Body of pancreas (tissue), 4 donors: Measurements from ENCODE around the gene BAG3.

Source experiments
- POLR2A ChIP-seq, 3 donors: fragments of 450-650 bp; IDR thresholded peaks; one replicate each; pipeline ENCODE4 v1.6.1; 2016; ENCODE audit warnings: antibody characterized with exemption in 3 of 3, mild to moderate bottlenecking in 2 of 3
- TF ChIP-seq, protein P1 (sequence below), 7 experiments: fragments of 450-650 bp in 4 of 7; fragments of 200-600 bp in 3 of 7; sonication (generic) in 3 of 7; IDR thresholded peaks; one replicate each; pipeline ENCODE4 v1.5.1; 2016 to 2019; ENCODE audit warnings: antibody characterized with exemption in 7 of 7

DNA sequence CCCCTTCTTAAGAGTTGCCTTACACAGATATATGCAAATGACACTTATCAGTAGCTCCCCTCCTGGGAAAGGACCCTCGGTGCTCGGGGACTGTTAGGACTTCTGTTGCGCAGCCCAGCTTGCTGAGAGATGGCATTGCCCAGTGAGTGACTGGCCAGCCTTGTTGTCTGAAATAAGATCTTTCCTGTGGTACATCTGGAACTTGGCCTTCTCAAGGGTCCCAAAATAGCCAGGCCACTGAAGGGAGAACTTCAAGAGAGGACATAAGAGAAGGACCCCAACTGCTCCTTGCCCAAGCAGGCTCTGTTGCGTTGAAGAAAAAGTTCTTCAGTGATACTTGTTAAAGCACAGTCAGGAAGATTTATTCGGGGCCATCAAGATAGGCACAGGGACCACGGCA lies 17.3 kb downstream of the BAG3 start:
- TF ChIP-seq, protein P1, sequence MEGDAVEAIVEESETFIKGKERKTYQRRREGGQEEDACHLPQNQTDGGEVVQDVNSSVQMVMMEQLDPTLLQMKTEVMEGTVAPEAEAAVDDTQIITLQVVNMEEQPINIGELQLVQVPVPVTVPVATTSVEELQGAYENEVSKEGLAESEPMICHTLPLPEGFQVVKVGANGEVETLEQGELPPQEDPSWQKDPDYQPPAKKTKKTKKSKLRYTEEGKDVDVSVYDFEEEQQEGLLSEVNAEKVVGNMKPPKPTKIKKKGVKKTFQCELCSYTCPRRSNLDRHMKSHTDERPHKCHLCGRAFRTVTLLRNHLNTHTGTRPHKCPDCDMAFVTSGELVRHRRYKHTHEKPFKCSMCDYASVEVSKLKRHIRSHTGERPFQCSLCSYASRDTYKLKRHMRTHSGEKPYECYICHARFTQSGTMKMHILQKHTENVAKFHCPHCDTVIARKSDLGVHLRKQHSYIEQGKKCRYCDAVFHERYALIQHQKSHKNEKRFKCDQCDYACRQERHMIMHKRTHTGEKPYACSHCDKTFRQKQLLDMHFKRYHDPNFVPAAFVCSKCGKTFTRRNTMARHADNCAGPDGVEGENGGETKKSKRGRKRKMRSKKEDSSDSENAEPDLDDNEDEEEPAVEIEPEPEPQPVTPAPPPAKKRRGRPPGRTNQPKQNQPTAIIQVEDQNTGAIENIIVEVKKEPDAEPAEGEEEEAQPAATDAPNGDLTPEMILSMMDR (IDR thresholded peaks at IDR 0.05), result no peak
- no peak for TF ChIP-seq POLR2A (IDR thresholded peaks at IDR 0.05)
